ENCODE data around the gene RAB21.

GRCh38 chr12:71726548-71726947 lies 28.1 kb upstream of the RAB21 start:
- TF ChIP-seq TAF15 (IDR thresholded peaks at IDR 0.05; ENCODE audit: low read depth, low read length, poor library complexity, severe bottlenecking) (no peak), POLR2AphosphoS5 (IDR thresholded peaks at IDR 0.05; ENCODE audit: low read depth, low read length) (no peak), ZSCAN29 (CRISPR knock-in tag; conservative IDR thresholded peaks at IDR 0.05) (no peak), SMC3 (IDR thresholded peaks at IDR 0.05; ENCODE audit: low read length) (no peak), EP300 (IDR thresholded peaks at IDR 0.05; ENCODE audit: low read depth in 2 of 2, low read length in 2 of 2) (no peak), EP300 (CRISPR knock-in tag; IDR thresholded peaks at IDR 0.05; ENCODE audit: borderline replicate concordance) (no peak), IRF1 (CRISPR knock-in tag; IDR thresholded peaks at IDR 0.05; ENCODE audit: low read depth) (no peak), MAFK (conservative IDR thresholded peaks at IDR 0.05 in 1 of 2, IDR thresholded peaks at IDR 0.05 in 1 of 2; ENCODE audit: low read length in 2 of 2) (no peak), ESRRA (CRISPR knock-in tag; IDR thresholded peaks at IDR 0.05; ENCODE audit: low read depth) (no peak)

Data from HepG2 (cell line).